Breast epithelium (tissue), 3 donors: Measurements from ENCODE around the gene WDR72.

ENCODE experiments used
- POLR2A ChIP-seq: fragments of 450-650 bp; IDR thresholded peaks from one replicate; pipeline ENCODE4 v1.6.1; 2016; ENCODE audit warnings: antibody characterized with exemption, mild to moderate bottlenecking, moderate library complexity
- POLR2AphosphoS5 ChIP-seq, 3 donors: sonication (generic); formaldehyde crosslinking; IDR thresholded peaks; one replicate each; pipeline ENCODE4 v1.6.1; 2017; ENCODE audit warnings: antibody characterized with exemption in 3 of 3
- TF ChIP-seq, protein P1 (sequence below), 3 donors: fragments of 450-650 bp; IDR thresholded peaks; one replicate each; pipeline ENCODE4 v1.5.1; 2016 to 2017; ENCODE audit warnings: antibody characterized with exemption in 3 of 3, mild to moderate bottlenecking in 3 of 3, moderate library complexity in 3 of 3

GRCh38 chr15:53665930-53666329 is 93.5 kb downstream of the WDR72 start:
- TF ChIP-seq, protein P1, sequence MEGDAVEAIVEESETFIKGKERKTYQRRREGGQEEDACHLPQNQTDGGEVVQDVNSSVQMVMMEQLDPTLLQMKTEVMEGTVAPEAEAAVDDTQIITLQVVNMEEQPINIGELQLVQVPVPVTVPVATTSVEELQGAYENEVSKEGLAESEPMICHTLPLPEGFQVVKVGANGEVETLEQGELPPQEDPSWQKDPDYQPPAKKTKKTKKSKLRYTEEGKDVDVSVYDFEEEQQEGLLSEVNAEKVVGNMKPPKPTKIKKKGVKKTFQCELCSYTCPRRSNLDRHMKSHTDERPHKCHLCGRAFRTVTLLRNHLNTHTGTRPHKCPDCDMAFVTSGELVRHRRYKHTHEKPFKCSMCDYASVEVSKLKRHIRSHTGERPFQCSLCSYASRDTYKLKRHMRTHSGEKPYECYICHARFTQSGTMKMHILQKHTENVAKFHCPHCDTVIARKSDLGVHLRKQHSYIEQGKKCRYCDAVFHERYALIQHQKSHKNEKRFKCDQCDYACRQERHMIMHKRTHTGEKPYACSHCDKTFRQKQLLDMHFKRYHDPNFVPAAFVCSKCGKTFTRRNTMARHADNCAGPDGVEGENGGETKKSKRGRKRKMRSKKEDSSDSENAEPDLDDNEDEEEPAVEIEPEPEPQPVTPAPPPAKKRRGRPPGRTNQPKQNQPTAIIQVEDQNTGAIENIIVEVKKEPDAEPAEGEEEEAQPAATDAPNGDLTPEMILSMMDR (IDR thresholded peaks at IDR 0.05): no peak
- no peak for TF ChIP-seq POLR2A
- no peak for TF ChIP-seq POLR2AphosphoS5 (IDR thresholded peaks at IDR 0.05)
